Liver (tissue), 9 donors: Measurements from ENCODE around the gene ASPG. TPM values are rescaled to one million over a fixed set of nuclear protein-coding genes. Genes with fewer than 3 reads are reported as not detected.
"Not testable (repeated sequence)": the region's sequence is repeated elsewhere in the genome, so short reads cannot be mapped to it uniquely, and the experiment has no call there.

Experiments
- DNase-seq: peaks from one replicate; pipeline ENCODE4 v3.0.0-alpha.2; 2017; ENCODE audit warnings: low spot score
- H3K27ac ChIP-seq, 2 donors: one replicate each; pipeline ENCODE4 v1.7.0; 2013; ENCODE audit warnings: inconsistent platforms in 2 of 2, low read length in 2 of 2, control low read depth in 1 of 2, low read depth in 1 of 2, mild to moderate bottlenecking in 1 of 2
- H3K27me3 ChIP-seq, 4 donors: one replicate each; pipeline versions ENCODE4 v1.6.1 to v1.7.0; 2013; ENCODE audit warnings: low read length in 3 of 4, inconsistent platforms in 1 of 4, mild to moderate bottlenecking in 1 of 4, moderate library complexity in 1 of 4; ENCODE audit not compliant: control insufficient read depth in 4 of 4, insufficient read depth in 4 of 4
- H3K36me3 ChIP-seq, 4 donors: one replicate each; pipeline versions ENCODE4 v1.6.1 to v1.7.0; 2013; ENCODE audit warnings: low read length in 3 of 4, mild to moderate bottlenecking in 3 of 4, low read depth in 1 of 4, moderate library complexity in 1 of 4; ENCODE audit not compliant: control insufficient read depth in 4 of 4, insufficient read depth in 3 of 4
- H3K4me1 ChIP-seq, 4 donors: one replicate each; pipeline versions ENCODE4 v1.6.1 to v1.7.0; 2013; ENCODE audit warnings: low read length in 3 of 4, mild to moderate bottlenecking in 3 of 4, moderate library complexity in 1 of 4; ENCODE audit not compliant: control insufficient read depth in 4 of 4, insufficient read depth in 4 of 4
- H3K4me3 ChIP-seq, 3 donors: one replicate each; pipeline versions ENCODE4 v1.6.1 to v1.7.0; 2013; ENCODE audit warnings: low read length in 3 of 3, control low read depth in 1 of 3, low read depth in 1 of 3, mild to moderate bottlenecking in 1 of 3
- H3K9ac ChIP-seq, 2 donors: one replicate each; pipeline ENCODE4 v1.7.0; 2013; ENCODE audit warnings: low read length in 2 of 2, mild to moderate bottlenecking in 2 of 2, moderate library complexity in 2 of 2, control low read depth in 1 of 2, low read depth in 1 of 2
- H3K9me3 ChIP-seq, 4 donors: one replicate each; pipeline versions ENCODE4 v1.6.1 to v1.7.0; 2013; ENCODE audit warnings: low read length in 3 of 4; ENCODE audit not compliant: control insufficient read depth in 4 of 4
- EGR1 ChIP-seq, 2 donors: IDR thresholded peaks; 2 replicates each; pipeline ENCODE4 v1.6.1; 2016 to 2018; ENCODE audit warnings: antibody characterized with exemption in 2 of 2, low read depth in 2 of 2
- FOXA1 ChIP-seq: IDR thresholded peaks from 2 replicates; pipeline ENCODE4 v1.6.1; 2016; ENCODE audit warnings: antibody characterized with exemption
- FOXA2 ChIP-seq: IDR thresholded peaks from 2 replicates; pipeline ENCODE4 v1.6.1; 2016; ENCODE audit warnings: antibody characterized with exemption
- HNF4G ChIP-seq: IDR thresholded peaks from 2 replicates; pipeline ENCODE4 v1.6.1; 2016; ENCODE audit warnings: antibody characterized with exemption
- JUND ChIP-seq, 2 donors: IDR thresholded peaks; 2 replicates each; pipeline ENCODE4 v1.6.1; 2016; ENCODE audit warnings: antibody characterized with exemption in 2 of 2
- NR2F2 ChIP-seq: IDR thresholded peaks from 2 replicates; pipeline ENCODE4 v1.6.1; 2016; ENCODE audit warnings: antibody characterized with exemption
- RAD21 ChIP-seq, 2 donors: IDR thresholded peaks; 2 replicates each; pipeline ENCODE4 v1.6.1; 2016; ENCODE audit warnings: antibody characterized with exemption in 2 of 2, mild to moderate bottlenecking in 2 of 2
- SP1 ChIP-seq: IDR thresholded peaks from 2 replicates; pipeline ENCODE4 v1.6.1; 2018; ENCODE audit warnings: antibody characterized with exemption, mild to moderate bottlenecking
- TAF1 ChIP-seq: conservative IDR thresholded peaks from 2 replicates; pipeline ENCODE4 v1.6.1; 2016; ENCODE audit warnings: antibody characterized with exemption, mild to moderate bottlenecking
- WGBS: extraction: QIAGEN DNeasy Blood & Tissue Kit; methylation state at CpG from one replicate; pipeline ENCODE4 v1.1.7; 2013; 5-methylcytosine and 5-hydroxymethylcytosine counted together
- polyA plus RNA-seq, 2 donors: library from polyadenylated mRNA; stranded (reverse) in 1 of 2; unstranded in 1 of 2; fragments of 200-250 nt in 1 of 2; fragments of >200 nt in 1 of 2; fragmentation: Nextera tagmentation in 1 of 2; extraction: Ambion mirVana in 1 of 2; gene quantifications; one replicate each; pipeline versions ENCODE4 v1.2.1 to v1.2.3, GENCODE V29; 2013 to 2015
- total RNA-seq, 2 donors: library from RNA; depleted of rRNA; stranded (reverse); fragments of >200 nt; gene quantifications; one replicate each; pipeline ENCODE4 v1.2.3, GENCODE V29; 2014
- TF ChIP-seq, protein P1 (sequence below): IDR thresholded peaks from 2 replicates; pipeline ENCODE4 v1.6.1; 2016; ENCODE audit warnings: antibody characterized with exemption
- TF ChIP-seq, protein P2 (sequence below): IDR thresholded peaks from 2 replicates; pipeline ENCODE4 v1.6.1; 2016; ENCODE audit warnings: antibody characterized with exemption
- TF ChIP-seq, protein P3 (sequence below): IDR thresholded peaks from 2 replicates; pipeline ENCODE4 v1.6.1; 2016; ENCODE audit warnings: antibody characterized with exemption
- TF ChIP-seq, protein P4 (sequence below): fragments of 150-350 bp; IDR thresholded peaks from 2 replicates; pipeline ENCODE4 v1.5.1; 2017; ENCODE audit warnings: improper control_type of control experiment, low read depth, low read length; ENCODE audit not compliant: missing input control
- donor health status: healthy.
- donor health status: healthy.
- donor health status: healthy.
- donor health status: healthy.
- donor health status: healthy.

ASPG gene
- total and polyA plus RNA-seq, 4 donors: 42.4 to 158 (median 110) TPM

DNA sequence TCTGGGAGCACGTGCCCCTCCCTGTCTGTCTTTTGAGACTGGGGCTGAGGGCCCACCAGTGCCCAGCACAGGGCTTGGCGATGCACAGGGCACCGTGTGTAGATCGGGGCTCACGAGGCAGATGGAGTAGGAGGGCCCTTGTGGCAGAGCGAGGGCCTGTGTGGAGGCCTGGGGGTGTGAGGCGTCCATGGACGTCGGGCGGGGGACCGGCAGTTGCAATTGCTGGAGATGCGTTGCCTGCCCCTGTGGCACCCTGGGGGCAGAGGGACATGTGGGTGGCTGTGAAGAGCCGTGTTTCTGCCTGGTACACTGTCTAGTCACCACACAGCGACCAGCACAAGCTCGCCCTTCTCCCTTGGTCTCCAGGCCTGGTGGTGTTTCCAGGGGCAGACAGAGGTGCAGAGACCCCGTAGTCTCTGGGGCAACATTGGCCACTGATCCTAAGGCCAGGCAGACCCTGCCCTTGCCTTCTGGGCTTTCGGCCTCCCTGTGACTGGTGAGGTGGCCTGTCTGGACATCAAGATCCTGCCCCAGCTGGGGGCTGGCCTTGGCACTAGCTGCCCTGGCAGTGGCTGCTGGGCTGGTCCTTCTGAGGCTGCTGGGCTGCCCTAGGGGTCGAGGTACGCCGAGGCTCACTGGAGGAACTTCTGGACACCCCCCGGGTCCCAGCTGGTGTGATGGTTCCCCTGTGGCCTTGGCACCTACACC lies 67.3 kb downstream of the ASPG start (continued):
- TF ChIP-seq, protein P1, sequence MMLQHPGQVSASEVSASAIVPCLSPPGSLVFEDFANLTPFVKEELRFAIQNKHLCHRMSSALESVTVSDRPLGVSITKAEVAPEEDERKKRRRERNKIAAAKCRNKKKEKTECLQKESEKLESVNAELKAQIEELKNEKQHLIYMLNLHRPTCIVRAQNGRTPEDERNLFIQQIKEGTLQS: no peak
- TF ChIP-seq, protein P2, sequence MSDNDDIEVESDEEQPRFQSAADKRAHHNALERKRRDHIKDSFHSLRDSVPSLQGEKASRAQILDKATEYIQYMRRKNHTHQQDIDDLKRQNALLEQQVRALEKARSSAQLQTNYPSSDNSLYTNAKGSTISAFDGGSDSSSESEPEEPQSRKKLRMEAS: no peak

DNA sequence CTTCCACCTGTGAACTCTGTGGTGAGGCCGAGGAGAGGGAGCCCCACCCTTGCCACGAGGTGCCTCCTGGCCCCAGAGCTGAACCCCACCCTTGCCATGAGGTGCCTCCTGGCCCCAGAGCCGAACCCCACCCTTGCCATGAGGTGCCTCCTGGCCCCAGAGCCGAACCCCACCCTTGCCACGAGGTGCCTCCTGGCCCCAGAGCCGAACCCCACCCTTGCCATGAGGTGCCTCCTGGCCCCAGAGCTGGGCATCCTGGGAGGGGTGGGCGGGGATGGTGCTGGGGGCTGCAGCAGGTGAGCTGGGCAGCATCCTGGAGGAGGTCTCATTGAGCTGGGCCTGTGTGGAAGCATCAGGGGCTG lies 67.9 kb downstream of the ASPG start:
- H3K27me3 ChIP-seq, DNase-seq, H3K4me3 ChIP-seq, H3K9me3 ChIP-seq, H3K9ac ChIP-seq, H3K27ac ChIP-seq, H3K4me1 ChIP-seq, H3K36me3 ChIP-seq: not testable (repeated sequence)
- WGBS: 54% methylated on average over 7 of the region's 7 CpGs

DNA sequence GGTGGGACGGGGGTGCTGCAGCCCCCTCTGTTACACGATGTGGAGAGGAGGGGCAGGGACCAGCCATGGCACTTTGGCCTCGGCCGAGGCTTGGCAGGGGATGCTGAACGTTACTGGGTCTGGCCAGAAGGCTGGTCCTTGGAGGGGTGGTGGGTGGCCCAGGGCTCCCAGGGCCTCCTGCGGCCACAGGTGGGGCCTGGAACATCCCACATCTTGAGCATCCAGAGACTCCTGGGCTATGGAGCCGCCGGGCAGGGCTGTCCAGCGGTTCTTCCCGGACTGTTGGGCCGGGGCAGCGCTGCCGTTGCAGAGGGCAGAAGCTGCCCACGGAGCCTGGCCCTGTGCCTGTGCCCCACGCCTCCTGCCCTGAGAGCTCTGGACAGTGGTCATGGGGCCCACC lies 68.7 kb downstream of the ASPG start:
- Histone ChIP-seq H3K27ac (no peak overlapping the region), H3K27me3 (no peaks in the 10 kb centered on the region), H3K9ac (no peak overlapping the region), H3K36me3 (peaks cover 0 to 1% (median 0%) of the 10 kb centered on the region in 4 donors), H3K4me1 (peaks cover 0 to 3% (median 0%) of the 10 kb centered on the region in 4 donors), H3K4me3 (no peak overlapping the region), H3K9me3 (no peaks in the 10 kb centered on the region)
- TF ChIP-seq, protein P3, sequence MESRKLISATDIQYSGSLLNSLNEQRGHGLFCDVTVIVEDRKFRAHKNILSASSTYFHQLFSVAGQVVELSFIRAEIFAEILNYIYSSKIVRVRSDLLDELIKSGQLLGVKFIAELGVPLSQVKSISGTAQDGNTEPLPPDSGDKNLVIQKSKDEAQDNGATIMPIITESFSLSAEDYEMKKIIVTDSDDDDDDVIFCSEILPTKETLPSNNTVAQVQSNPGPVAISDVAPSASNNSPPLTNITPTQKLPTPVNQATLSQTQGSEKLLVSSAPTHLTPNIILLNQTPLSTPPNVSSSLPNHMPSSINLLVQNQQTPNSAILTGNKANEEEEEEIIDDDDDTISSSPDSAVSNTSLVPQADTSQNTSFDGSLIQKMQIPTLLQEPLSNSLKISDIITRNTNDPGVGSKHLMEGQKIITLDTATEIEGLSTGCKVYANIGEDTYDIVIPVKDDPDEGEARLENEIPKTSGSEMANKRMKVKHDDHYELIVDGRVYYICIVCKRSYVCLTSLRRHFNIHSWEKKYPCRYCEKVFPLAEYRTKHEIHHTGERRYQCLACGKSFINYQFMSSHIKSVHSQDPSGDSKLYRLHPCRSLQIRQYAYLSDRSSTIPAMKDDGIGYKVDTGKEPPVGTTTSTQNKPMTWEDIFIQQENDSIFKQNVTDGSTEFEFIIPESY: no peak
- TF ChIP-seq RAD21 (IDR thresholded peaks at IDR 0.05): no peak
- TF ChIP-seq SP1: no peak
- TF ChIP-seq FOXA2: no peak
- TF ChIP-seq JUND (IDR thresholded peaks at IDR 0.05): no peak
- TF ChIP-seq, protein P1: no peak
- TF ChIP-seq EGR1 (IDR thresholded peaks at IDR 0.05; ENCODE audit: low read depth in 2 of 2): no peak
- no peak for TF ChIP-seq TAF1
- TF ChIP-seq FOXA1: no peak
- TF ChIP-seq, protein P4, sequence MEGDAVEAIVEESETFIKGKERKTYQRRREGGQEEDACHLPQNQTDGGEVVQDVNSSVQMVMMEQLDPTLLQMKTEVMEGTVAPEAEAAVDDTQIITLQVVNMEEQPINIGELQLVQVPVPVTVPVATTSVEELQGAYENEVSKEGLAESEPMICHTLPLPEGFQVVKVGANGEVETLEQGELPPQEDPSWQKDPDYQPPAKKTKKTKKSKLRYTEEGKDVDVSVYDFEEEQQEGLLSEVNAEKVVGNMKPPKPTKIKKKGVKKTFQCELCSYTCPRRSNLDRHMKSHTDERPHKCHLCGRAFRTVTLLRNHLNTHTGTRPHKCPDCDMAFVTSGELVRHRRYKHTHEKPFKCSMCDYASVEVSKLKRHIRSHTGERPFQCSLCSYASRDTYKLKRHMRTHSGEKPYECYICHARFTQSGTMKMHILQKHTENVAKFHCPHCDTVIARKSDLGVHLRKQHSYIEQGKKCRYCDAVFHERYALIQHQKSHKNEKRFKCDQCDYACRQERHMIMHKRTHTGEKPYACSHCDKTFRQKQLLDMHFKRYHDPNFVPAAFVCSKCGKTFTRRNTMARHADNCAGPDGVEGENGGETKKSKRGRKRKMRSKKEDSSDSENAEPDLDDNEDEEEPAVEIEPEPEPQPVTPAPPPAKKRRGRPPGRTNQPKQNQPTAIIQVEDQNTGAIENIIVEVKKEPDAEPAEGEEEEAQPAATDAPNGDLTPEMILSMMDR: no peak
- TF ChIP-seq HNF4G: no peak
- no peak for TF ChIP-seq NR2F2
- DNase-seq: no peak
- 80% methylated on average over 15 of the region's 15 CpGs for WGBS
